IMR-90 (cell line): Measurements from ENCODE around the gene AGO3. TPM values are rescaled to one million over a fixed set of nuclear protein-coding genes. Genes with fewer than 3 reads are reported as not detected.

ENCODE experiments used
- ATAC-seq: fragments of 200-7000 bp; cut with Tn5 transposase; 2 replicates; pipeline ENCODE4 v1.9.1; 2020; ENCODE audit warnings: low read depth, mild to moderate bottlenecking, moderate library complexity
- BruUV-seq: library from RNA; stranded (reverse); fragments of 400-500 nt; replicated peaks from 2 replicates; lab custom pipeline; 2021; lab: Mats Ljungman, UMichigan
- CTCF ChIA-PET: fragments of 300-600 bp; formaldehyde crosslinking; extraction: SDS; loops from one replicate; lab custom pipeline; 2021; ENCODE audit warnings: antibody characterized with exemption; lab: Yijun Ruan, JAX
- POLR2A ChIA-PET: fragments of 300-600 bp; sonication (Branson Sonifier 250); formaldehyde crosslinking; loops from one replicate; lab custom pipeline; 2022; ENCODE audit warnings: antibody characterized with exemption; ENCODE audit not compliant: unreplicated experiment; lab: Charles Lee
- DNase-seq: peaks from one replicate; pipeline ENCODE4 v3.0.0; 2013
- H2AFZ ChIP-seq: replicated peaks from 2 replicates; pipeline ENCODE3; 2013; ENCODE audit warnings: low read length, mild to moderate bottlenecking; ENCODE audit not compliant: poor library complexity
- H2AK5ac ChIP-seq: 2 replicates; pipeline ENCODE4 v1.6.1; 2013; ENCODE audit warnings: low read depth, low read length, inconsistent platforms
- H2AK9ac ChIP-seq: replicated peaks from 2 replicates; pipeline ENCODE3; 2013; ENCODE audit warnings: mild to moderate bottlenecking, low read depth, low read length, moderate library complexity; ENCODE audit not compliant: poor library complexity
- H2BK120ac ChIP-seq: 2 replicates; pipeline ENCODE4 v1.6.1; 2013; ENCODE audit warnings: low read depth, low read length, inconsistent platforms
- H2BK15ac ChIP-seq: 3 replicates; pipeline ENCODE4 v1.6.1; 2013; ENCODE audit warnings: low read depth, low read length, inconsistent platforms
- H2BK20ac ChIP-seq: 2 replicates; pipeline ENCODE4 v1.6.1; 2013; ENCODE audit warnings: low read depth, mild to moderate bottlenecking, inconsistent platforms, low read length, moderate library complexity
- H2BK5ac ChIP-seq: 2 replicates; pipeline ENCODE4 v1.6.1; 2013; ENCODE audit warnings: mild to moderate bottlenecking, low read depth, low read length, inconsistent platforms; ENCODE audit not compliant: poor library complexity, severe bottlenecking
- H3K14ac ChIP-seq: replicated peaks from 2 replicates; pipeline ENCODE4 v1.6.1; 2013; ENCODE audit warnings: low read depth, low read length, inconsistent platforms
- H3K18ac ChIP-seq: 2 replicates; pipeline ENCODE4 v1.6.1; 2013; ENCODE audit warnings: low read depth, low read length, control low read depth
- H3K23ac ChIP-seq: 2 replicates; pipeline ENCODE4 v1.6.1; 2013; ENCODE audit warnings: low read depth, low read length, inconsistent platforms
- H3K27ac ChIP-seq: 2 replicates; pipeline ENCODE4 v1.5.1; 2013; ENCODE audit warnings: mild to moderate bottlenecking, control low read depth, low read length; ENCODE audit not compliant: insufficient read depth
- H3K27me3 ChIP-seq: 2 replicates; pipeline ENCODE4 v1.6.1; 2013; ENCODE audit warnings: low read length; ENCODE audit not compliant: control insufficient read depth, insufficient read depth
- H3K36me3 ChIP-seq: 2 replicates; pipeline ENCODE4 v1.6.1; 2013; ENCODE audit warnings: low read length, mixed read lengths; ENCODE audit not compliant: control insufficient read depth, insufficient read depth
- H3K4ac ChIP-seq: 2 replicates; pipeline ENCODE4 v1.6.1; 2013; ENCODE audit warnings: low read depth, low read length, inconsistent platforms
- H3K4me1 ChIP-seq: 2 replicates; pipeline ENCODE4 v1.6.1; 2013; ENCODE audit warnings: low read length, mixed read lengths; ENCODE audit not compliant: control insufficient read depth, insufficient read depth
- H3K4me2 ChIP-seq: 2 replicates; pipeline ENCODE4 v1.6.1; 2013; ENCODE audit warnings: low read depth, mild to moderate bottlenecking, control low read depth, low read length, moderate library complexity
- H3K4me3 ChIP-seq: 2 replicates; pipeline ENCODE4 v1.5.1; 2013; ENCODE audit warnings: low read depth, mild to moderate bottlenecking, control low read depth, low read length, moderate library complexity; ENCODE audit not compliant: insufficient read depth
- H3K56ac ChIP-seq: 2 replicates; pipeline ENCODE4 v1.6.1; 2013; ENCODE audit warnings: low read length, inconsistent platforms; ENCODE audit not compliant: insufficient read depth; ENCODE audit errors: extremely low read depth
- H3K79me1 ChIP-seq, 2 experiments: 2 replicates each; pipeline ENCODE4 v1.6.1; 2013; ENCODE audit warnings: low read length in 2 of 2, inconsistent platforms in 1 of 2, low read depth in 1 of 2
- H3K9ac ChIP-seq: 2 replicates; pipeline ENCODE4 v1.6.1; 2013; ENCODE audit warnings: low read depth, low read length, control low read depth
- H3K9me1 ChIP-seq: 2 replicates; pipeline ENCODE4 v1.6.1; 2013; ENCODE audit warnings: low read length, inconsistent platforms; ENCODE audit not compliant: insufficient read depth
- H3K9me3 ChIP-seq: 2 replicates; pipeline ENCODE4 v1.6.1; 2013; ENCODE audit warnings: low read length; ENCODE audit not compliant: control insufficient read depth, insufficient read depth
- H4K20me1 ChIP-seq: 2 replicates; pipeline ENCODE4 v1.6.1; 2013; ENCODE audit warnings: low read length, inconsistent platforms; ENCODE audit not compliant: insufficient read depth
- H4K5ac ChIP-seq: 2 replicates; pipeline ENCODE4 v1.6.1; 2013; ENCODE audit warnings: mild to moderate bottlenecking, low read depth, low read length, control low read depth
- H4K8ac ChIP-seq, 2 experiments: 2 replicates each; pipeline ENCODE4 v1.6.1; 2013; ENCODE audit warnings: low read depth in 2 of 2, low read length in 2 of 2, control low read depth in 1 of 2, inconsistent platforms in 1 of 2
- H4K91ac ChIP-seq: 2 replicates; pipeline ENCODE4 v1.6.1; 2013; ENCODE audit warnings: low read depth, low read length, inconsistent platforms; ENCODE audit not compliant: insufficient read depth
- BHLHE40 ChIP-seq: fragments of 150-350 bp; IDR thresholded peaks from 2 replicates; pipeline ENCODE4 v1.6.1; 2016; ENCODE audit warnings: mild to moderate bottlenecking, low read depth, low read length
- CEBPB ChIP-seq: IDR thresholded peaks from 2 replicates; pipeline ENCODE4 v1.6.1; 2012; ENCODE audit warnings: low read depth, low read length, improper control_type of control experiment
- CHD1 ChIP-seq: IDR thresholded peaks from 2 replicates; pipeline ENCODE4 v1.6.1; 2012; ENCODE audit warnings: low read depth, low read length, improper control_type of control experiment
- FOS ChIP-seq: fragments of 150-350 bp; IDR thresholded peaks from 2 replicates; pipeline ENCODE4 v1.6.1; 2016; ENCODE audit warnings: low read depth, low read length
- MAFK ChIP-seq: IDR thresholded peaks from 2 replicates; pipeline ENCODE4 v1.6.1; 2012; ENCODE audit warnings: low read depth, low read length, improper control_type of control experiment
- MAZ ChIP-seq: IDR thresholded peaks from 2 replicates; pipeline ENCODE4 v1.6.1; 2012; ENCODE audit warnings: low read depth, mild to moderate bottlenecking, low read length, improper control_type of control experiment, moderate library complexity, borderline replicate concordance
- MXI1 ChIP-seq: IDR thresholded peaks from 2 replicates; pipeline ENCODE4 v1.6.1; 2012; ENCODE audit warnings: low read depth, mild to moderate bottlenecking, low read length, moderate library complexity, borderline replicate concordance
- NFE2L2 ChIP-seq: fragments of 150-350 bp; IDR thresholded peaks from 2 replicates; pipeline ENCODE4 v1.6.1; 2016; ENCODE audit warnings: low read depth, mild to moderate bottlenecking, low read length
- POLR2A ChIP-seq: IDR thresholded peaks from 2 replicates; pipeline ENCODE4 v1.6.1; 2012; ENCODE audit warnings: mild to moderate bottlenecking, low read depth, low read length
- RAD21 ChIP-seq: IDR thresholded peaks from 2 replicates; pipeline ENCODE4 v1.6.1; 2012; ENCODE audit warnings: low read length, improper control_type of control experiment
- RCOR1 ChIP-seq: IDR thresholded peaks from 2 replicates; pipeline ENCODE4 v1.6.1; 2012; ENCODE audit warnings: mild to moderate bottlenecking, low read length, improper control_type of control experiment; ENCODE audit not compliant: insufficient replicate concordance
- RFX5 ChIP-seq: IDR thresholded peaks from 2 replicates; pipeline ENCODE4 v1.8.0; 2012; ENCODE audit warnings: low read depth, mild to moderate bottlenecking, low read length, moderate library complexity
- SMC3 ChIP-seq: fragments of 150-350 bp; IDR thresholded peaks from 2 replicates; pipeline ENCODE4 v1.6.1; 2016; ENCODE audit warnings: low read depth, mild to moderate bottlenecking, antibody characterized with exemption, low read length, moderate library complexity
- WGBS, 2 experiments: methylation state at CpG; one replicate each; pipeline versions ENCODE4 v1.1.5 to v1.1.7; 2013; ENCODE audit warnings: missing lambda C conversion rate in 2 of 2; ENCODE audit not compliant: insufficient read length in 1 of 2; ENCODE audit errors: extremely low coverage in 2 of 2; 5-methylcytosine and 5-hydroxymethylcytosine counted together
- dilution Hi-C: fragments of 300-500 bp; cut with HindIII; formaldehyde crosslinking; loops from one replicate; pipeline ENCODE4 v1.14.3; 2018; ENCODE audit warnings: low sequenced_read_pairs; ENCODE audit not compliant: unreplicated experiment
- in situ Hi-C: fragments of 300-500 bp; cut with MboI; formaldehyde crosslinking; loops from 3 replicates; pipeline ENCODE4 v1.14.3; 2019; ENCODE audit warnings: low sequenced_read_pairs, inconsistent platforms, mixed read lengths
- intact Hi-C: fragments of 100-400 bp; cut with micrococcal nuclease; formaldehyde crosslinking; loops from 2 replicates; pipeline ENCODE4 v1.10.0; 2022
- polyA plus RNA-seq, 3 experiments: library from polyadenylated mRNA; depleted of rRNA; stranded (reverse); fragments of >200 nt; gene quantifications; 2 replicates each; pipeline ENCODE4 v1.2.3, GENCODE V29; 2012; ENCODE audit warnings: low replicate concordance in 1 of 3
- total RNA-seq: library from RNA; depleted of rRNA; stranded (reverse); fragments of >200 nt; gene quantifications from 2 replicates; pipeline ENCODE4 v1.2.3, GENCODE V29; 2012
- TF ChIP-seq, protein P1 (sequence below): fragments of 150-350 bp; IDR thresholded peaks from 2 replicates; pipeline ENCODE4 v1.6.1; 2017; ENCODE audit warnings: mild to moderate bottlenecking, antibody characterized with exemption, low read length, low read depth
- TF ChIP-seq, protein P2 (sequence below): conservative IDR thresholded peaks from 2 replicates; pipeline ENCODE4 v1.5.1; 2012; ENCODE audit warnings: mild to moderate bottlenecking, low read depth, low read length, improper control_type of control experiment
- TF ChIP-seq, protein P3 (sequence below): fragments of 150-350 bp; IDR thresholded peaks from 2 replicates; pipeline ENCODE4 v1.6.1; 2016; ENCODE audit warnings: low read depth, mild to moderate bottlenecking, low read length, moderate library complexity, borderline replicate concordance

AGO3 gene
- total and polyA plus RNA-seq, 2 of the 4 experiments (the other 2 are of a cell fraction), result 8.9 to 25.6 TPM

DNA sequence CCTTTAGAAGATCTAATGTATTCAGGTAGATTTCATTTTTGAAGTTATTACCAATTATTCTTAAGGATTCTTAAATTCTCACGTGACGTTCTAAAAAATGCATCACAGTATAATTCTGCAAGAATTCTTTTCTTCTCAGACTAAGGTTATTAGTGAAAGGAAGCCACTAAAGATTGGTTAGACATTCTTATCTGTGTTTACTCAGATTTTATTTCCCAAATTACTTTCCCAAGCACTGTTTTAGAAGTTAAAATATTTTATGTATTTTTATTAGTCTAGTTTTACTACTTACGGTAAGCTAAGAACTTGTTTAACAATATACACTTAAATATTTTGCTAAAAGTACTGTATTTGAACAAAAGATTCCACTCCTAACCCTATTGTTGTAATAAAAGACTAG lies 28.4 kb downstream of the AGO3 start:
- dilution Hi-C loops, result no loop called here
- H2BK5ac ChIP-seq, result no peak overlapping the region
- no peak for TF ChIP-seq SMC3
- TF ChIP-seq CEBPB, result no peak
- TF ChIP-seq NFE2L2, result no peak
- no peak for TF ChIP-seq CHD1
- TF ChIP-seq, protein P1, sequence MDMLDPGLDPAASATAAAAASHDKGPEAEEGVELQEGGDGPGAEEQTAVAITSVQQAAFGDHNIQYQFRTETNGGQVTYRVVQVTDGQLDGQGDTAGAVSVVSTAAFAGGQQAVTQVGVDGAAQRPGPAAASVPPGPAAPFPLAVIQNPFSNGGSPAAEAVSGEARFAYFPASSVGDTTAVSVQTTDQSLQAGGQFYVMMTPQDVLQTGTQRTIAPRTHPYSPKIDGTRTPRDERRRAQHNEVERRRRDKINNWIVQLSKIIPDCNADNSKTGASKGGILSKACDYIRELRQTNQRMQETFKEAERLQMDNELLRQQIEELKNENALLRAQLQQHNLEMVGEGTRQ, result no peak
- no peak for TF ChIP-seq MXI1
- no peak for TF ChIP-seq MAZ
- TF ChIP-seq MAFK, result no peak
- TF ChIP-seq RAD21, result no peak
- no peak for TF ChIP-seq RCOR1
- TF ChIP-seq BHLHE40, result no peak
- no peak for TF ChIP-seq FOS
- TF ChIP-seq, protein P2, sequence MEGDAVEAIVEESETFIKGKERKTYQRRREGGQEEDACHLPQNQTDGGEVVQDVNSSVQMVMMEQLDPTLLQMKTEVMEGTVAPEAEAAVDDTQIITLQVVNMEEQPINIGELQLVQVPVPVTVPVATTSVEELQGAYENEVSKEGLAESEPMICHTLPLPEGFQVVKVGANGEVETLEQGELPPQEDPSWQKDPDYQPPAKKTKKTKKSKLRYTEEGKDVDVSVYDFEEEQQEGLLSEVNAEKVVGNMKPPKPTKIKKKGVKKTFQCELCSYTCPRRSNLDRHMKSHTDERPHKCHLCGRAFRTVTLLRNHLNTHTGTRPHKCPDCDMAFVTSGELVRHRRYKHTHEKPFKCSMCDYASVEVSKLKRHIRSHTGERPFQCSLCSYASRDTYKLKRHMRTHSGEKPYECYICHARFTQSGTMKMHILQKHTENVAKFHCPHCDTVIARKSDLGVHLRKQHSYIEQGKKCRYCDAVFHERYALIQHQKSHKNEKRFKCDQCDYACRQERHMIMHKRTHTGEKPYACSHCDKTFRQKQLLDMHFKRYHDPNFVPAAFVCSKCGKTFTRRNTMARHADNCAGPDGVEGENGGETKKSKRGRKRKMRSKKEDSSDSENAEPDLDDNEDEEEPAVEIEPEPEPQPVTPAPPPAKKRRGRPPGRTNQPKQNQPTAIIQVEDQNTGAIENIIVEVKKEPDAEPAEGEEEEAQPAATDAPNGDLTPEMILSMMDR, result no peak
- TF ChIP-seq, protein P3, sequence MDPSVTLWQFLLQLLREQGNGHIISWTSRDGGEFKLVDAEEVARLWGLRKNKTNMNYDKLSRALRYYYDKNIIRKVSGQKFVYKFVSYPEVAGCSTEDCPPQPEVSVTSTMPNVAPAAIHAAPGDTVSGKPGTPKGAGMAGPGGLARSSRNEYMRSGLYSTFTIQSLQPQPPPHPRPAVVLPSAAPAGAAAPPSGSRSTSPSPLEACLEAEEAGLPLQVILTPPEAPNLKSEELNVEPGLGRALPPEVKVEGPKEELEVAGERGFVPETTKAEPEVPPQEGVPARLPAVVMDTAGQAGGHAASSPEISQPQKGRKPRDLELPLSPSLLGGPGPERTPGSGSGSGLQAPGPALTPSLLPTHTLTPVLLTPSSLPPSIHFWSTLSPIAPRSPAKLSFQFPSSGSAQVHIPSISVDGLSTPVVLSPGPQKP, result no peak
- TF ChIP-seq POLR2A, result no peak
- no peak for TF ChIP-seq RFX5
- no peak overlapping the region for H3K4me3 ChIP-seq
- no TSS peak for BruUV-seq
- no CpG with 5 or more reads among the region's 3 CpGs for WGBS, 2 experiments
- H3K27ac ChIP-seq, result no peak overlapping the region
- ChIA-PET POLR2A (no interaction called here), CTCF (no interaction called here)
- no peak overlapping the region for H4K5ac ChIP-seq
- no peak overlapping the region for H2AFZ ChIP-seq
- no peak overlapping the region for H3K14ac ChIP-seq
- H4K8ac ChIP-seq, result no peak overlapping the region
- DNase-seq (no peak), ATAC-seq (no peak)
- no peak overlapping the region for H3K18ac ChIP-seq
- in situ Hi-C loops, result no loop called here
- H3K4me1 ChIP-seq, result no peaks in the 10 kb centered on the region
- no peak overlapping the region for H2AK9ac ChIP-seq
- no peaks in the 10 kb centered on the region for H4K20me1 ChIP-seq
- no peak overlapping the region for H3K4ac ChIP-seq
- peaks cover 19 to 31% of the 10 kb centered on the region in 2 experiments for H3K79me1 ChIP-seq
- H2AK5ac ChIP-seq, result no peak overlapping the region
- intact Hi-C loops, result no loop called here
- H2BK120ac ChIP-seq, result no peak overlapping the region
- H3K9me1 ChIP-seq, result 0 out of 2 replicates have a peak, but pooled peaks cover 2% of the 10 kb centered on the region
- no peaks in the 10 kb centered on the region for H3K27me3 ChIP-seq
- no peaks in the 10 kb centered on the region for H3K9me3 ChIP-seq
- no peak overlapping the region for H3K4me2 ChIP-seq
- H3K23ac ChIP-seq, result no peak overlapping the region
- no peak overlapping the region for H3K9ac ChIP-seq
- H2BK15ac ChIP-seq, result no peak overlapping the region
- no peak overlapping the region for H3K56ac ChIP-seq
- no peak overlapping the region for H4K91ac ChIP-seq
- H2BK20ac ChIP-seq, result no peak overlapping the region
- H3K36me3 ChIP-seq, result peaks cover 4% of the 10 kb centered on the region; the same call in 1 of the 2 replicates
